ENCODE data around the gene SERPINA5.

The SERPINA5 gene

DNA sequence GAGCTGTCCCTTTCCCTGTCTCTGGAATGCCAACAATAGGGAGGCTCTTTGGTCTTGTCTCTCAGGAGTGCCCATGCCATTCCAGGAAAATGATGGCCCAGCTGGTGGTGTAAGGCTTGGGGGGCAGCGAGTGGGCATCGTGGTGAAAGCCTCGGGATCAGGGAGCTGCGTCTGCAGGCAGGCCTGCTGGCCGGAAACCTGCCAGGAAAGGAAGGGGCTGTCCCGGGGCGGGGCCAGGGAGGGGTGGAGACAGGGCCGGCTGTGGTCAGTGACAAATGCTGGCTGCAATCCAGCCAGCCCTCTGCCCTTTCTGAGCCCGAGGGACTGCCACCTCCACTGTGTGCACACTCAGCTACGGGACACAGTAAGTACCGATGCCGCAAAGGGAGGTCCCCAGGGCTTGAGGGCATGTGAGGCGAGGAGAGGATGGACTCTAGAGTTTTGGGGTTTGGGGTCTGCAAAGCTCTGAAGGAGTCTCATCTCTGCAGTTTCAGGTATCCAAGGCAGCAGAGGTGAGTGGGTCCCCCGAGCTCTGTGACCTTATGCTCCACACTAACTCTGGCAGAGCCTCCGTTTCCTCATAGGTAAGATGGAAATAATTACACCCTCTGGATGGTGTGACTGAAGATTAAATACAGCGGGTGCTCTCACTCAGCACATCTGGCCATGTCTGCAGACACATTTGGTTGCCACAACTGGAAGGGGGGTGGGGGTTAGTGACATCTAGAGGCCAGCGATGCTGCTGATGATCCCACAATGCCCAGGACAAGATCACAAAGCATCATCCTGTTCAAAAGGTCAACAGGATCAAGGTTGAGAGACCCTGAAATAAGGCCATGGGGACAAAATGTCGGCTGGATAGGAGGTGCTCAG, at the start of gene SERPINA5:
Gene SERPINA5 (plus strand): TSS at position 300 of the 873 bp plus-strand sequence. CDS start 5,937 bp downstream, outside the sequence.
- no peak for DNase-seq

- no peak for DNase-seq
Measured at GRCh38 chr14:94532447-94532846, 48.8 kb upstream of the SERPINA5 start.

DNA sequence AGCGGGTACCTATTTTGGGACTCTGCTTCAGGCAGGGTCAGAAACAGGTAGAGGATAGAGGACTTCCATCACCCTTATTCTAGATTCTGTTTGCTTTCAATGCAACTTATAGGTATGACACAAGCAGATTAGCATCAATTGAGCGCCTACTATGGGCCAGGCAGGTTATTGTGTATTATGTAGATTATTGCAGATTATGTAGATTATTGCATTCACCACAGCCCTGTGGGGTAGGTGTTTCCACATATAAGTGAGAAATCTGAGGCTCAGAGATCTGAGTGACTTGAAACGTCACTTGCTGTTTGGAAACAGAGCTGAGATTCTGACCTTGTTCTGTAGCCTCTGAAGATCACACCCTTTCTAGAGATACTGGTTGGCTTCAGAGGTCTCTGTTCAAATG, 45.7 kb upstream of the SERPINA5 start:
- no peak for DNase-seq

- no peak for DNase-seq
Measured at GRCh38 chr14:94536836-94537235, 44.4 kb upstream of the SERPINA5 start.

DNA sequence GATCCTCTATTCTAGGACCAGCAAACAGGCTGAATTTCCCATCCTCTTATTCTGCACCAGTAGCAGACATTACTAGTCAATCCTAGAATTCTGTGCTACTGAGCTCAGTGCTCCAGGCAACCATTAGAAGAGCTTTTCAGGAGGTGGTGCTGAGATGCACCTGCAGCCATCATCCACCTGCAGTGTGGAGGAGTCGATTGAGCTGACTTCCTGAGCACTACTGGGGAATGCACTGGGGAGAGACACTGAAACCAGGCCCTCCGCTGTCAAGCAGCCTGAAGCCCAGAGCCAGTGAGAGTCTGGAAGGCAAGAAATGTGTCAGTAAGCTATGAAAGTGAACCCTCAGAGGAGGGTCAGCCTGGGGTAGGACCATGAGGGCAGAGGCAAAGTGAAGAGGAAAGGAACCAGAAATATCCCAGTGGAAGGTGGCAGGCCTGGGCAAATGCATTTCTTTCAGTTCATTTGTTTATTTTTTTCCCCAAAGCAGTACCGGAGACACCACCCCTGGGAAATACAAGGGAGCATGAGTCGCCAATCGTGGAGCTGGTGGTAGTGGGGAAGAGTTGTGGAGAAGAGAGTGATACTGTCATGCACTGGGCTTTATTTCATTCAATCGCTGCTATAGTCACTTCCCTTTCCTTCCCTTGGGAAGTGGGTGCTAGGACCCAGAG, 43.0 kb upstream of the SERPINA5 start:
- no peak for DNase-seq

GRCh38 chr14:94539181-94539580, 42.0 kb upstream of the SERPINA5 start:
- DNase-seq, result no peak

DNA sequence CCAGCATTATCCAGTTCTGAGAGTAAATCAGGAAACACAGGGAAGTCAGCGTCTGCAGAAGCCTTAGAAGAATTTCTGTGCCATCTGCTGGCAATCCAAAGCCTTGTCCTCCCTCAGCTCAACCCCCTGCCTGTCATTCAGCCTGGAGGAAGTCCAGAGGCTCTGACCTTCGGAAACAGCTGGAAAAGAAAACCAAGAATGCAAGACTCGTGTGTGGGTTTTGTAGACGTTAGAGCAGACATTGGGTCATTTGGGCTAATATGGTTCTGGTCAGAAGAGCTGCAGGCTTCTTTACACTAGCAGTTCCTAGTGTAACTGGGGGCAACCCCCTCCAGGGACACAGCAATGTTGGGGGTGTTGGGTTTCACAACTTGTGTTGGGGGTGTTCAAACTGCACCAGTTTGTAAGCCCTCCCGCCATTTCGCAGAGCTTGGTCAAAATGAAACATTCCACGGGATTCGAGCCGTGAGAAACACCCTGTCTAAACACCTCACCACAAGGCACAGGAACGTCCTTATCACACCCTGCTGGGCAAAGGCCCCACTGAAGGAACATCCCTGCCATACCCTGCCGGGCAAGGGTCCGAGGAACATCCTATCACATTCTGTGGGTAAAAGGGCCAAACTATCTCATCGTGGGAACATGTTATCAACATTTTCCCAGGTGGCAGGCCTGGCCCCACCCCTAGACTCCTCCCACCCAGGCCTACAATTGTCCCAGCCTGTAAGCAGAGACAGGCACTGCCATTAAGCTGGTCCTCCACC, 41.0 kb upstream of the SERPINA5 start:
- DNase-seq, result no peak

- DNase-seq, result no peak
Measured at GRCh38 chr14:94541234-94541975, 39.8 kb upstream of the SERPINA5 start.

DNA sequence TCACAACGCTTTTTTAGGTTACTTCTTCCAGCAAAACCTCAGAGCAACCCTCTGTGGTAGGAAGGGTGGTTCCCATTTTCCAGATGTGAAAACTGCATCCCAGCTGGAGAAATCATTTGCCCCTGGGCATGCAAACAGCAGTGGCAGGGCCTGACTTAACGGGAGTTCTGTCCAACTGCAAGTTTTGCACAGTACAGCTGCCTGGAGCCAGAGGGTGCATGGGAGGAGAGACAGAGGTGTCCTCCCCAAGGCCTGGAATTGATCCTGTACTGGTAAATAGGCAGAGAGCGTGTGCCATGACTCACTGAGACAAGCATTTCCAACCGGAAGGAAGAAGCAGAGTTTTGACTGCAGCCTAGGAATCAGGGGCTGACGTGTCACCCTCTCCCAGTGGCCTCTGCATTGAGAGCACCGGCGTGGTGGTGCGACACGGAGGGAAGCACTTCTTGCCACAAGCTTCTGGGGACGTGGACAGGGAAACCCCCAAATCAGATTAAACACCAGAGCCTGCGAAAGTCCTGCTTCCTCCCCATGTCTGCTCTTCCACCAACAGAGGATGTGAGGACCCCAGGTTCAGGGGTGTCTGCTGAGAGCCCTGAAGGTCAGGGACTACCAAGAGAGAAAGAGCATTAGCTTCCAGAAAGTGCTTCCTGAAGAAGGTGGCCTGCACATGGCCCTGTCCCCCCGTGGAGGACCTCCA, 39.0 kb upstream of the SERPINA5 start:
- DNase-seq, result no peak

DNA sequence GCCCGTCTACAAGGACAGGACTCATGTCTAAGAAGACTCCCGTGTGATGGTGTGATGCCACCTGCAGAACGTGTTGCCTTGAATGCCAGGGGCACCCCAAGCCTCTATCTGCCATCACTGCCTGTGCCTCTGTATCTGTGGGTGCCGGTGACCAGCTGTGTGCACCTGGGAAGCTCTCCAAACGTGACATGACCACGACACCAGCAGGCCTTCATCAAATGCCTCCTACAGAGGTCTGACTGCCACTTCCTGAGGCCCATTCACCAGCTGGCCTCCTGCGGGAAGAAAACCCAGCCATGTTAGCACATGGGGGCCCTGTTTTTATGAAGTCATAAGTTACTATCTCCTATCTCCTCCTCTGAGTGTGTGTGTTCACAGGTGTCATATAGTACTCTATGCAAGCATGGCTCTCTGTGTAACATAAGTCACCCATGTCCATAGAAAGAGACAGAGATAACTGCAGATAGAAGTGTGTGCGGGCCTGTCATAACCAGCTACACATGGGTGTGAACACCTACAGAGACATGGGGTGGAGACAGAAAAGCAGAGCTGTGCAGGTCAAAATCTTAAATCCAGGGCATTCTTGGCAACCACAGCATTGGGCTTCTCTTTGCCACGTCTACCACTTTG, 38.3 kb upstream of the SERPINA5 start:
- no peak for DNase-seq

DNA sequence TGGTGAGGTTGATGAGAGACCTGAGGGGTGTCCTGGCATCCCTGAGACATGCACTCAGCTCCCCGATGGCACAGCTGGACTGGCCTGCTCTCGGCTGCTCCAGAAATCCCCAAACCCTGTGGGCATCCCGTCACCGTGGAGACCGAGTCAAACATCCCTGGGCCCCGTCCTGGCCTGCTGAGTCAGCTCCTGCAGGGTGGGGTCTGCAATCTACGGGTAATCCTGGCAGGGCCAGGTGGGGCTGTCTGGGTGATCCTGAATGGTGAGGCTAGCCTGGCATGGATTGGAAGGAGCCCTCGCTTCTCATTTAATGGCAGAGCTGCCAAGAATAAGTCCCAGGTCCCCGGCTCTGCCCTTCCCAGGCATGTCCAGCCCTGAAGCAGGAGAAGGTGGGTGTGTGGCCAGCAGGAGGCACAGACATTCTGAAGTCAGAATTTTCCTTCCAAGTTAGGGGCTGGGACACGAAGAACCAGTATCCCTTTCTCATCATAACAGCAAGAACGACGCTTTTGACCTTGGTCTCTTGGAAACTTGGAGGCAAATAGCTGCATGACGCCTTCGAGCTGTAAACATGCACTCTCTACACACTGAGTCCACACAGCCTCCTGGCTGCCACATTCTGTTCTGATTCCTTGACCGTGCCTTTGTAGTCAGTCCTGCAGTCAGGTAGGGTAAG, 37.6 kb upstream of the SERPINA5 start:
- no peak for DNase-seq

- no peak for DNase-seq
Measured at GRCh38 chr14:94544726-94545125, 36.5 kb upstream of the SERPINA5 start.

- DNase-seq, result no peak
Measured at GRCh38 chr14:94545131-94545841, 35.9 kb upstream of the SERPINA5 start.

DNA sequence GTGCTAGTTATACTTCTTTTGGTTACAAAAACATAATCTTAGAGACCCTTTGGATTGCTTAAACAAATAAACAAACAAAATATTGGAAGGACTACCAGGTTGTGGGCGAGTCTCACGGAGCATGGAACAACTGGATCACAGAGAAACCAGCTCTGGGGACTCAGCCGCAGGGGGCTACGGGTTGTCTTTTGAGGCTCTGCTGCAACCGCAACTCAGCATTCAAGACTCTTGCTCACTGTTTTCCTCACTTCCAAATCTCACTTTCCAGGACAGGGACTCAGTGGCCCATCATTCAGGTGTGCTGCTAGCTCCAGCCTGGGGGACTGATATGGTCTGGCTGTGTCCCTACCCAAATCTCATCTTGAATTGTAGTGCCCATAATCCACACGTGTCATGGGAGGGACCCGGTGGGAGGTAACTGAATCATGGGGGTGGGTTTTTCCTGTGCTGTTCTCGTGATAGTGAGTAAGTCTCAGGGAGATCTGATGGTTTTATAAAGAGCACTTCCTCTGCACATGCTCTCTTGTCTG, 34.0 kb upstream of the SERPINA5 start:
- DNase-seq, result no peak

GRCh38 chr14:94547726-94548125, 33.5 kb upstream of the SERPINA5 start:
- DNase-seq, result no peak

DNA sequence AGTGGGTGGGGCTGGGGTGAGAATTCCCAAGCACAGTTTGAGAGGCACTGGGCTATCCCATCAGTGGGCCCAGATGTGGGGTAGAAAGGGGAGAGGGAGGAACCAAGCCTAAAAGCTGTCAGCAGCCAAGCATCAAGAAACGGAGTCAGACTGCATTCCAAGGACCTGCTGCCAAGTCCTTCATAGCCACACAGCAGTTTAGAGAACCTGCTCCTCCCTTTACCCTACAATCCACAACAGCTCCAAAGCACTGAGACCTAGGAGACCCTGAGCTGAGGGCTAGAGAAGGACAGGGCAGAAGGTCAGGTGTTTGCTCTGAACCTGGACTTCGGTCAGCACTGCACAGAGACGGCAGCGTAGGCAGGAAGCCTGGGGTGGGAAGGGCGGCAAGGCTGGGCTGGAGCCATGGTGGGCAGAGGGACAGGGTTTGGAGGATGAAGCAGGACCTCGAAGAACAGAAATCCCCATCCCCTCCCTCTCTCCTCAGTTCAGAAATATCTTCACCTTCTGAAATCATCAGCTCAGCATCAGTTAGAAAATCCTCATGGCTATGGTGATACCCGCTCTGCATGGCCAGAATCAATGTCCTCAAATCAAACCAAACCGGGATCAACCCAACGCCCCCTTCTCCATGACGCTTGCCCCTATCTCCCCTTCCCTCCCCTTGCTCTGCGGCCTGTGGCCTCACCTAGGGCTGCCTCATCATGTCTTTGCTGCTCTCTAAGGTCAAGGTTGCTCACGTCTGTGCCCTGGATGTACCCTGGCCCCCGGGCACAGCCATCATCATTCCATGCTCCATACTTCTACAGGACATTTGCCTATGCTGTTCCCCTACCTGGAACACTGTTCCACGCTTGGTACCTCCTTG, 32.9 kb upstream of the SERPINA5 start:
- no peak for DNase-seq

- peak; percentile 14 for DNase-seq
Measured at GRCh38 chr14:94548999-94549985, 31.9 kb upstream of the SERPINA5 start.

DNA sequence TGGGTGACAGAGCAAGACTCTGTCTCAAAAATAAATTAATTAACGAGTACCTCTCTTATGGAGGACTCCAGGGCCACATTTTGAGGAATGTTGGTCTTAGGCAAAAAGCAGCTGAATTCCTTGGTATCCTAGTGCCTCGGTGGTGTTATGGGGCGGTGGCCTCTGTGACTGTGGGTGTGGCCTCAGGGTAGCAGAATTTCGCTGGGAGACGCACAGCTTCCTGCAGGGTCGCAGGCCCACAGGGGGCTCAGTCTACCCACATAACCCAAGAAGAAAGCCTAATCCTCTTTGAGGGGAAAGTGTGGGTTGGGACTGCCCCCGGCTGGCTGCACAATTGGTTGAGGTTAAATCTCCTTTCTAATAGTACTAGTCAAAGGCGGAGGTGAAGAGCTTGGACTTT, 31.2 kb upstream of the SERPINA5 start:
- DNase-seq, result no peak

Measured in activated effector memory CD4-positive, alpha-beta T cell treated with Interleukin-2 at 50 U/mL for 16 hours (primary cell).